HG03460 (cell line): ENCODE measurements around the gene AP3B1.

Experiments
- ATAC-seq: cut with Tn5 transposase; IDR thresholded peaks from one replicate; pipeline ENCODE4 v1.9.1; 2021; ENCODE audit not compliant: unreplicated experiment

The AP3B1 gene

DNA sequence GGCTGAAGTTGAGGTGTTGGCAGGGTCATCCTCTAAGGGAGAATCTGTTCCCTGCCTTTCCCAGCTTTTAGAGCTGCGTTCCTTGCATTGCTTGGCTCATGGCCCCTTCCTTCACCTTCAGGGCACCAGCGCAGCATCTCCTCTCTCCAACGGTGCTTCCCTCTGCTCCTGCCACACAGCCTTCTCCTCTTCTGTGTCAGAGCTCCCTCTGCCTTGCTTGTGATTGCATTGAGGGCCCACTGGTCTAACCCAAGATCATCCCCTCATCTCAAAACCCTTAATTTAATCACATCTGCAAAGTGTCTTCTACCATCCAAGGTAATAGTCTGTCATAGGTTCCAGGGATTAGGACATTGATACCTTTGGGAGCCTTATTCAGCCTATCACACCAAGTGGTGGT, 312.7 kb downstream of the AP3B1 start:
- ATAC-seq, result no peak

DNA sequence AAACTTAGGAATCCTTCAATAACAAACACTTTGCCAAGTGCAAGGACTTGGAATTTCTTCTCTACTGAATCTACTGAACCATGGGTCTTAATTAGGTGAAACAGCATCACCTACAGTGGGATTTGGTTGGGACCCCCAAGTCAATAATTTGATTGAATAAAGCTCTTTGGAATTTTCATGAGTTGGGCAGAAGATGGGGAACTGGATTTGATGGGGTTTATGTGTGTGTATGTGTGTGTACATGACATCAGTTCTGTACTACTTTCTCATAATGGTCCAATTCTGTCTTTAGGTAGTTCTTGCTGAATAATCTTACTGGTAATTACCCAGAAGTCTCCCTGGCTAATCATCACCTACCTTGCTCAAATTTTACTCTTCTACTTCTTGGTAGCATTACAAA, 319.9 kb downstream of the AP3B1 start:
- no peak for ATAC-seq

DNA sequence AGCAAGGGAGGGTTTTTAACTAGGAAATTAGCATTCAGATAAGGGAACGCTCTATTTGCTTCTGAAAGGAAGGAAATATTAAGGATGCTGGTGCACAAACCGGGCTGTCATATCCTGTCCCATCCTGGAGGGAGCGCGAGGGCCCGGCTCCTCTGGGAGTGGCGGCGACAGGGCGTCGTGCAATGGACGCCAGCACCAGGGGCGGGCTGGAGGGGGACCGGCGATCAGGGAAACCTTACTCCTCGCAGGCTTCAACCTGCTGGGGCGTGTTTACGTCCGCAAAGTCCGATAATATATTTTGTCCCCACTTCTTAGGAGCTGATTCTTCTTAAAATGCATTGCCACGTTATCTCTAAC, 321.3 kb downstream of the AP3B1 start:
- ATAC-seq, result no peak

DNA sequence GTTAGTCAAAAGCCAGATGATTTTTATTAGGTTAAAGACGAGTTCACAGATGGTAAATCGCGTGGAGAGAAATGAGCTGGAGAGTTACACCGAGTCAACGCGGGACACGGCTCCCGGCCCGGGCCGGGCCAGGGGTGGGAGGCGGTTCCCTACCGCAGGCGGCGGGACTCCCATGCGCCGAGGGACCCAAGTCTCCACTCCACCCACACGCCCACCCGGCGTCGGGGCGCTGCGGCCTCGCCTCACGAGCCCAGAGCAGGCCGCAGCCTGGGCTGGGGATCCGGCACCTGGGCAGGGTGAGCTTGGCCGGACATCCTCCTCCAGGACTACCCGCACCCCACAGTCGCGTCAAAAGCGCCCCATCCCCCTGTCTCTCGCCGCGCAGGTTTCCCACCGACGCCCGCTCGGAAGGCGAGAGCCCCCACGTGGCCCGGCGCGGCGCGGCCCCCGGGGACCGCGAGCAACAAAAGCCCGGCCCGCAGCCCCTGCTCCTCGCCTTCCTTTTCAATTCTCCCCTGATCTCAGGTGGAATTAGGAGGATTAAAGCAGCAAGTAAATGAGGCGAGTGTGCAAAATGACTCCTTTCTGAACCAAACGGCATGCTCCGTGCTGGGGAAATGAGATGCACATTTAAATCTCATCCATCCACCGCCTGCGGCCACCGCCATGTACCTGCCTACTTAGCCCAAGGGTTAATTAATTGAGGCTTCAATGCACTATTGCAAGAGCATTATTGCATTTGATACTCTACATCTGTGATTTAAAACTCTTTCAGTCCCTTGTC, 321.8 kb downstream of the AP3B1 start:
- peak; percentile 76 for ATAC-seq

DNA sequence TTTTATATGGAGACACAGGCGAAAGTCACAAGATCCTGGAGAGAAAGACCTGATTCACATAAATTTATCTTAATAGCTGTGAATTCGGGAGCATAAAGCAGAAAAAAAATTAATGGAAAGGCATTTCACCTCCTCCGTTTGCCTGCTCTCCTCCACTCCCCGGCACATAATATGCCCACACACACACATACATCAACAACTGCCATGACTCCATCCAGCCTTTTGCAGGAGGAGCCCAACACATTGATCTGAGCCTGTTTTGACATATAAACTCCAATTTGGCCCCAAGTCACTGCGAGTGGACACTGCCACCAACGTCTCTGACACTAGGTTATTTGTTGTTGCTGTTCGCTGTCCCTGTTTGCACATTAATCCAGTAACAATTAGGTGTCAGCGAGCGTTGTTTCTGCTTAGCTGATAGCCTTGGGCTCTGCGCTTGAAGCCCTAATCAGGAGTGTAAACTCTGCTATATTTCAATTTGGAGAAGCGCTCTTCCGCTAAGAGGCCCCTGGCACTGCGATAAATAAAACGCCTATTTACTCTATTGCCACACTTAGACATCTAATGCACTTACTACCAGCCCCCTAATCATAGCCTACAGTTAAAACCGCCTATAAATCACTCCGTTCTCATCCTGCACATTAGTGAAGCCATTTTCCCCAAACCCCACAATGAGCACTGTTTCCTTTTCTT, 322.6 kb downstream of the AP3B1 start:
- ATAC-seq, result no peak

DNA sequence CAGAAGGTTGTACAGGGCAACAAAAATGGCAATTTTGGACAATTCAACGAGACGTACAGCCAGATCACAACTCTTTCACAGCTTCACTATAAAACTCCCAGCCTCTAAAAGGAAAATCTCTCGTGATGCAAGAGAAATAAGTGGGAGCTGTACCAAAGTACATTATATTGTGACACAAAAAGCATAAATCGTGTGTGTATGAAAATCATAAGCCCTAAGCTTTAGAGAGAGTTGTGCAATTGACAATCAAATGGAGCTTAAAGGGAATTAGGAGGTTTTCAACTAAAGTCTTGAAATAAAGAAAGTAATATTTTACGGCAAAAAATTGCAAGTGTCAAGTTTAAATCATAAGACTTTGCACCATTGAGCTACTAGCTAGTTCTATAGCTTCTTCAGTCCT, 323.6 kb downstream of the AP3B1 start:
- ATAC-seq, result no peak

DNA sequence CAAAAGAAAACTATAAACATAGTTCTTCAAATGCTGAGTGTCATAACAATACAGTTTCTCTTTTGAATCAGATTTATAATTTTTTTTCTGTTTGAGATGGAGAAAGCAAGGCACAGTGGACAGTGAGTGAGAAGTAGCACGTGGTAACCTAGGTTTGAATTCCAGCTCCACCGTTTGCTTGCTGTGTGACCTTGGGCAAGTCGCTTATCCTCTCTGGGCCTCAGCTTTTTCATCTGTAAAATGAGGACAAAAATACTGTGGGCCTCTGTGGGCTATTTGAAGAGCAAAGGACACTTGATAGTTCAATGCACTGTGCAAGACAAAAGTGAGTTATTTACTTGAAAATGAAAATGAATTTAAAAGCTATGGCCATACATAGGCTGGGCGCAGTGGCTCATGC, 330.7 kb downstream of the AP3B1 start:
- ATAC-seq, result no peak

DNA sequence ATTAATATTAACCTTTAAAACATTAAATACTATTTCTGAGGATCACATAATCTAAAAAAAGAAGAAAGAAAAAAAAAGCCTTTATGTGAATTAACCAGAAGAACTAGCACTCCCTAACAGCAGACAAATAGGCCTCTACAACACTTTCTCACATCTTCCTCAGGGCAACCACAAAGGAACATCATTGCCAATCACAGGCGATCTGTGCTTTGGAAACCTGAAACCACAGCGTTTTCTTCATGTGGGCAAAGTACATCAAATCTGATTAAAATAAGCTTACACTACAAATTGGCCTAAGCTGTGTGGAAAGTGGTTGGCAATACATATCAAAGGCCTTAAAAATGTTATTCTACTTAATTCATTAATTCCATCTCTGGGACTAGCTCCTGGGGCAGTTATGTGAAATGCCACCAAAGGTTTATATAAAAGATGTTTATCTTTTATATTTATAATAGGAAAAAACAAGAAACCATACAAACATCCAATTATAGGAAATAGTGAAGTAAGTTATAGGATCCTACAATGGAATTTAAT, 333.6 kb downstream of the AP3B1 start:
- ATAC-seq, result no peak

DNA sequence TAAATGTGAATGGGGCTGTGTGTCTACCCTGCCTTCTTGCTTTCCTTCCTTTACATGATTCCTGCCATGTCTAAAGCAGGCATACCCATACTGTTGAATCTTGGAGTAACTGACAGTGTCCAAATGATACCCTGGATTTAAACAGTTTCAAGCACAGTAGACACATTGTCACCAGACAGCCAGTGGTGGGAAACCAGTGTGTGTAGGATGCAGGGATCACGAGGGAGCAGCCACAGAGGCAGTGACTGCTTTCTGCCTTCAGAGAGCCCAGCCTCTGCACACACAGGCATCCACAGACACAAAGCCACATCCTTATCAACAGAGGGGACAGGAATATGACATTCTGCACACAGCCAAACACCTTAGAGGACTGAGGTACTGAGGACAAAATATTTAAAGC, 334.2 kb downstream of the AP3B1 start:
- ATAC-seq, result no peak

DNA sequence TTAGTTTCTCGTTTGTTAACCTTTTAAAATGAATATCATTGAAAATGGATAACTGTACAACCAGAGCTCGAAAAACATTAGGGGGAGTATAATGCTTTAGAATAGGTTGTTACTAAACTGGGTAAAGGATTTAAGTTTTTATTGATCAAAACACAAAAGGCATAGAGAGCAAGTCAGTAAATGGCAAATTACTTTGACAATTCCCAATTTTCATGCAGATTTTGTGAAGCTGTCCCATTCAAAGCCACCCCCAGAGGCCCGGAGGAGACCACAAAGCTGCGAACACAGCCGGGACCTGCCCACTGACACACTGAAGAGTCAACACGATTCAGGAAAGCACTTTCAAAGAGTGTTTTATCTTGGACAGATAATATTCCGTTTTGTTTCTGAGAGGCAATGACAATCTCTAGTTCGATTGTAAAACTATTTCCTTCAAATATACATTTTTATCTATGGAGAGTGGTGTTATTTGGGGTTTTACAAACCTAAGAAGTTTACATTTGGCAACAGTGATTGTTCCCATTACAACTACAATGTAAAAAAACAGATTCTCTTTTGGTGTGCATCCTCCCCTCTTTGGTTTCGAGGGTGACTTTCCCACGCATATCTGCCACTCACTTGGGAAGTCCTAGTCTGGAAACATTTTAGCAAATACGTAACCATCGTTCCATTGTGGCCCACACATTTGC, 335.7 kb downstream of the AP3B1 start:
- ATAC-seq, result no peak

DNA sequence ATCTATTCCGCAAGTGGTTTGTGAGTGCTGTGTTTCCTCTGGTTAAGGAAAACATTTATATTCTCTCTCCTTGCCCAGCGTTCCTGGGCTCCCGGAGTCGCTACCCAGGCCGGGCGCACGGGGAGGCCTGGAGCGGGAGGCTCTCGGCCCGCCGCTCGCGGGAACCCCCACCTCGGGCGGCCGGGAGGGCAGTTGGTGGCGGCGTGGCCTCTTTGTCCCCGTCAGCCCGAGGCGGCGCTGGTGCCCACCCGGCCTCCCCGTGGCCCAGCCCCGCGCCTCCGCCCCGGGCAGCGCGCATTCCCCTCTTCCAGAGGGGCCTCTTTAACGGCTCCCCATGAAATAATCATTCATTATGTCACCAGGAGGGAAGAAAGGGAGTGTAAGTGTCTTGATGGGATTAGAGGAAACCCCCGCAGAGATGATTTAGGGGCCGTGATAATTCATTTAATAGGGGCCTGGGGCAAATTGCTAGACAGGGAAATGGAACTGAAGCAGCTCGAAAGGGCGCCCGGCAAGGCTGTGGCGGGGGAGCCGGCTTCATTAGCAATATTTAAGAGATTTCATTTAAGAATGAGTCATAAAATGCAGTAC, 336.5 kb downstream of the AP3B1 start:
- no peak for ATAC-seq

DNA sequence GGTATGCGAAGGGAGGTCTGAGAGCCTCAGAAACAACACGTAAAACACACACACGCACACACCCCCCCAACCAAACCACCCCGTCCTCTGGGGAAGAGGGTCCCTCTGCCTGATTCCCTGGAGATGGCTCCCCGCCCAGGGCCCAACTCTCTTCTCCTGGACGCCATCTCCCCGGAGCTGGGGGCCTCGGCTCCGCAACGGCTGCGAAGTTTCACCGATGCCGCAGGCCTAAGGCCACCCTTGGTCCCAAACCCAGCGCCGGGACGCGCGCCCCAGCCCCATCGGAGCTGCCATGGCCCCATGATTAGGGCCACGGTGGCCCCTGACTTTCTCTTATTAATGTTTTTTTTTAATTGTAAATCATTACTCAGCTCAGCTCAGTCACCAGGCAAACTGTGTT, 337.0 kb downstream of the AP3B1 start:
- ATAC-seq, result no peak

DNA sequence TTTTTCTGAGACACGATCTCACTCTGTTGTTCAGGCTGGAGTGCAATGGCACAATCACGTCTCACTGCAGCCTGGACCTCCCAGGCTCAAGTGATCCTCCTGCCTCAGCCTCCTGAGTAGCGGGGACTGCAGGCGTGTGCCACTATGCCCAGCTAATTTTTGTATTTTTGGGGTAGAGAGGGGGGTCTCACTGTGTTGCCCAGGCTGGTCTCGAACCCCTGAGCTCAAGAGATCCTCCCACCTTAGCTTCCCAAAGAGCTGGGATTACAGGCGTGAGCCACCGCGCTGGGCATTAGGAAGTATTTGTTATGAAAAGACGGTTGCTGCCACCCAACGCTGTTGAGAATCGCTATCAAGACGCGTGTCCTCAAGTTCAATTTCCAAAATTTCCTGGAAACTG, 337.4 kb downstream of the AP3B1 start:
- no peak for ATAC-seq

DNA sequence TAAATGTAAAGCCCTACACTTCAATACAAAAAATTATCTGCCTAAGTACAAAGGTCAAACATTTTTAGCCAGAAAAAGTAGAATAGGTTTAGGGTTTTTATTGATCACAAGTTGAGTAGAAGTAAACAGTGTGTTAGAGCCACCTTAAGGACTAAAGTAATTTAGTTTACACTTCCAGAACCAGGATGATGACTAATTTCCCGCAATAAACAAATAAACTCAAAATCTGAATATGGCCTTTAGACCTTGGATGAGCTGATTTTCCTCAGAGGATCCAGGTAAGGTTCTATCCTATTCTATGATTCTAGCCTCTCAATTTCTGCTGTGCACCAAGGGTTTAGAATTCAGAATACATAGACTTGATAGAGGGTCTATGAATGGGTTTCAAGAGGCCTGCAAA, 338.9 kb downstream of the AP3B1 start:
- ATAC-seq, result no peak

DNA sequence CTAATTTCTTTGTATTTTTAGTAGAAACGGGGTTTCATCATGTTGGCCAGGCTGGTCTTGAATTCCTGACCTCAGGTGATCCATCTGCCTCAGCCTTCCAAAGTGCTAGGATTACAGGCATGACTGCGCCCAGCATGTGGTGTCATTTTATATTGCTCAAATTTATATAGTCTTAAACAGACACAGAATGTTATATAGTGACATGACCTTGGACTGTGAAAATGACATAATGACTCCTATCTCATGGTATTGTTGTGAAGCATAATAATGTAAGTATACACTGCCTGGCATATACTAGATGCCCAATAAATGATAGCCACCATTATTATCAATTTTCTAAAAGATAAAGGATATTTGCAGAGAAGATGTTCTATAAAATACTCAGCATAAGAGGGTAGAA, 341.1 kb downstream of the AP3B1 start:
- ATAC-seq, result no peak

DNA sequence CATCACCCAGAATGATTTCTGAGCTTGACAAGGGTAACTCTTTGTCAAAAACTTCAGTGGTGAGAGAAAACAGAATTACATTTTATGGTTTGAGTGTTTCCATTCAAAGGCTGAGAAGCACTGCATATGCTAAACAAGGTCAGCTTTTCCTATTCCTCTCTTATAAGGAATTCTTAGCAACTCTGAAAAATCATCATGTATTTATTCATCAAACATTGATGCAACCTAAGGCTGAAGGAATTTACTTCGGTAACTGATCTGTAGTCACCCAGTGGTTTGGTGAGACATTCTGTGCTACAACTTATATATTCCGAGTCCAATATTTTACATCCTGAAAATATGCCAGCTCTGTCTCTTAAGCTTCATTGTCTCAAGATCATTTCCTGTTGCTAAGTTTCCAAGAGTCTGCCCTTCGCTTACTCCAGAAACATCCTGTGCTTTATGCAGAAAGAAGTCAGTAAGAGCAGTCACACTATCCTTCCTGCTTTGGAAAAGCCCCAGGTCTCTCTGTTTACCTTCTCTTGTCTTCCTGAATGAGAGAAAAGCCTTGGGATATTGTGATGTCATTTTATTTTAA, 341.8 kb downstream of the AP3B1 start:
- ATAC-seq, result no peak
